Midbrain (tissue), 1 donor: ENCODE measurements around the gene PLEKHM3.
A peak's percentile ranks its signal among the peaks of the same experiment; 100 is the strongest.
"Not testable (repeated sequence)": the region's sequence is repeated elsewhere in the genome, so short reads cannot be mapped to it uniquely, and the experiment has no call there.

ENCODE experiments used
- DNase-seq: peaks from one replicate; lab custom pipeline; 2025; lab: John Stamatoyannopoulos, UW

Gene PLEKHM3

DNA sequence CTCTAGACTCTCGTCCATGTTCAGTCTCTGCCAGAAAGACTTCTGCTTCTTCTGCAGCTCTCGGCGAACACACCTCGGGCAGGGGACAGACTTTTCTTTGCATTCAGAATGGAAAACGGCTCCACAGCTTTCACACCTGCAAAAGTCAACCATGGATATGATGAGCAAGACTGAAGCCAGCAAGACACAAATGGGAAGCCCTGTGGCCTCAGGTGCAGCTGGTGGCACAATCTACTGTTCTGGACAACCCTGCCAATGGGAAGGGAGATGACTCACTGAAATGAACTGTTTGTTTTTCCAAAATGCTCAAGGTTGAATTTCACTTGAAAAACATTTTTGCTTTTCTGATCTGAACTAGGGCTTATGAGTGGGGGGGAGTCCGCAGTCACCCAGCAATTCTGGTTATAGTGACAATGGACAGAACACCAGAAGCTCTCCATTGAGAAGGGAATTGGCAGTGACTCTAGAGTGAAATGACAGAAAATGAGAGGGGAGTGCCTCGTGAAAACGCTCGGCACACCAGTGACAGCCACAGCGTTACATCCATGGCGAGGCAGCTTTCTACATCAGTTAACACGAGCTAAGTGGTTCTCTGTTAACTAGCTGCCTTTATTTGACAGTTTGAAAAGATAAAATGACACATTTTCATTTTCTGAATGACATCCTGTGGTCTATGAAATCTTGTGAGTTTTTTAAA lies 196.8 kb downstream of the PLEKHM3 start:
- no peak for DNase-seq

DNA sequence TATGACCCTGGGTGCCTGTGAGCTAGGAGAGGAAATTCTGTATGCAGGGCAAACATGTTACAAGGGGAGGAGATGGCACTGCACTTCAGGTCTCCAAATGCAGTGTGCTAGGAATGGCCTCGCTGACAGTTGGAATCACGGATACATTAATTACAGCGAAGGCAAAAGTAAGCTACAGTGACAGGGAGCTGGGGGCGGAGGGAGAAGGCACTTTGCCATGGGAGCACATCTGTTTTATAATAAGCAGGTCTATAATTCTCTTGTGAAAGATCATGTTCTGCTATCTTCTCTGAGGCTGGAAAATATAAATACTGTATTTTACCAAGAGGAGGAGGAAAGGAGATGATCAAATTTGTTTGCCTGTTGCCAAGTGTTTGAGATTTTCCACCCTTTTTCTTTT lies 199.3 kb downstream of the PLEKHM3 start:
- DNase-seq: no peak

DNA sequence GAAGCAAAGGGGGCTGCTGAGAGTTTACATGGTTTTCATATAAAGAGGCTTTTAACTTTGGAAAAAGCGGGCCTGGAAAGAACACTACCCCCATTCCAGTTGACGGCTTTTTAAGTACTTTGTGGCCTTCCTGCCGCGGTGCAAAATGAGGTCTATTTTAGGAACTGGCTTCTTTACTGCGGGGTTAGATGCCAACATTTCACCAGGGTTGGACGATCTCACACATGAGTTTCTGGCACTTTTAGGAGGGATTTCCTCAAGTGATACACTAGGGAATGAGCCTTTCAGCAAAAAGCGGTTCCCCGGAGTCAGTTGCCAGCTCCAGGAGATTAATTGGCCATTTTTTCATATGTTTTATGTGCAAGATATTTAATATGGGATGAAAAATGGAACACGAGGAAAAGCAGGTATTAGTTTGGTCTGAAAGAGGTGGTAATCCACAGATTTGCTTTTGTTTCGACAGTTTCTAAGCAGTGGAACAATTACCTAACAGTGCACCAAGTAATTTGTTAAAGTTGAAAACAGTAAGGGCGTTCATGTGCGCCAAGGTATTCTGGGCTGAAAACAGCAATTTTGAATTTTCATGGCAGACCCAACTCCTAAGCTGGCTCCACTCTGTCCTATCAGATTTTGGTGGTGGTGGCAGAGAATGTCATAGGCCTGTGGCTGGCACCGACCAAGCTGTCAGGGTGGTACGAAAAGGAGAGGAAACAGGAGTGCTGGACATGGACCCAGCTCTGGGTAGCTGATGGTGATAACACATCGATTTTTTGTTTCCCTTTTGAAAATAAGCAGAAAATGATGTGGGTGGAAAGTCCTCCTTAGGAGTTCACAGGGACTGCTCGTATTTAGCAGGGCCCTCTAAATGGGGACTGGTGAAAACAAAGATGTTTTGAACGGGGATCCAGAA lies 200.0 kb downstream of the PLEKHM3 start:
- no peak for DNase-seq

DNA sequence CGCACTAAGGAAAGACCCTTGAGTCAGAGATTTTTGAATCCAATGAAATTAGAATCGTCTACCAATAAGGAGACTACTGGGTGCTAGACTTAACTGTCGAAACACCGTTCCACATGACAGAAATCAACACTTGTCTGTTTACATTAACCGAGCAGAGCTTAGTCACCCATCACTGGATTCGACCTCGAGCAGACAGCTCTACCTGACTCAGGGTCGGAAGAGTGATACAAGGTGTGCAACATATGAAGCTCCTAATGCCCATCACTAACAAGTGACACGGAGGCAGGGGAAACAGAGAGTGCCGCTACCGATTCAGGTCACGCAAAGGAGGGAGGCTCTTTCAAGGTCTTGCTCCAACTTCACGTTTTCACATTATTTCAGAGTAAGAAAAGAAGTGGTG lies 201.5 kb downstream of the PLEKHM3 start:
- DNase-seq: no peak

DNA sequence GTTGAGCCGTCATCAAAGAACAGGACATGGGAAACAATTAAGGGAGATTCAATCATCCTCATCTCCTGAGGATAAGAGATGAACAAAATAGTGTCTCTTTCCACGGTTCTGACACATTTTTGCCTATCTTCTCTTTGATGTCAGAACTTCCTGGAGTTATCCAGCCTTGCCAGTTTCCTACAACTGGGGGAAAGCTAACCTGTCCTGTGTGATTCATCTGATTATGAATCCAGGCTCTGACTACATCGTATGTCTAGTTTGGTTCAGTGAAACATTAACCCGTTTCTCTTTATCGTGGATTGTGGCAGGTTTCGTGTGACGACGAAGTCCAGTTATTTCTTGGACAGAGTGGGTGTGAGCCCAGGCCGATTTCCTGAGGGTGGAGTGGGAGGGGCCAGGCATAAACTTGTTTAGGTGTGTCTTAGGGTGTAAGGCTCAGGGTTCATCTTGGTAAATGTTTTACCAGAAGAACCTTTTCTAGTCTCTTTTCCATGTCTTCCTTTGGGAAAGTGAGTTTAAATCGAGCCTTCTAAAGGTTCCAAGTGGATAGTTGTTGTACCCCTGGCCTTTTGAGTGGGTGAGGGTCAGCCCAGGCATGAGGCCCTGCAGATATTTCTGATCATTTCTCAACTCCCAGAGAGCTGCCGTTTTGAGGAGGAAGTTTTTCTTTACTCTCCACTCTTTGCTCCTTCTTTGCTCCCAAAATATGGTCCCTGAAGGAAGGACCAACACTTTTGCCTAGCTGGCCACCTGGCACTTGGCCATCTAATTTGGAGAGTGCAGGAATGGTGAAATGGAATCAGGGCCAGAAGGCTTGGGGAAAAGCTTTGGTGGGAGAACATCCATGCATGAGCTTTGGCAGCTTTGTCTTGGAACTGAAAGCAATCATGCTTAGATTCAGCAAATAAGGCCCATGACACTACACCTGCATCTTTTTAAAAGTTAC lies 205.2 kb downstream of the PLEKHM3 start:
- DNase-seq: no peak

DNA sequence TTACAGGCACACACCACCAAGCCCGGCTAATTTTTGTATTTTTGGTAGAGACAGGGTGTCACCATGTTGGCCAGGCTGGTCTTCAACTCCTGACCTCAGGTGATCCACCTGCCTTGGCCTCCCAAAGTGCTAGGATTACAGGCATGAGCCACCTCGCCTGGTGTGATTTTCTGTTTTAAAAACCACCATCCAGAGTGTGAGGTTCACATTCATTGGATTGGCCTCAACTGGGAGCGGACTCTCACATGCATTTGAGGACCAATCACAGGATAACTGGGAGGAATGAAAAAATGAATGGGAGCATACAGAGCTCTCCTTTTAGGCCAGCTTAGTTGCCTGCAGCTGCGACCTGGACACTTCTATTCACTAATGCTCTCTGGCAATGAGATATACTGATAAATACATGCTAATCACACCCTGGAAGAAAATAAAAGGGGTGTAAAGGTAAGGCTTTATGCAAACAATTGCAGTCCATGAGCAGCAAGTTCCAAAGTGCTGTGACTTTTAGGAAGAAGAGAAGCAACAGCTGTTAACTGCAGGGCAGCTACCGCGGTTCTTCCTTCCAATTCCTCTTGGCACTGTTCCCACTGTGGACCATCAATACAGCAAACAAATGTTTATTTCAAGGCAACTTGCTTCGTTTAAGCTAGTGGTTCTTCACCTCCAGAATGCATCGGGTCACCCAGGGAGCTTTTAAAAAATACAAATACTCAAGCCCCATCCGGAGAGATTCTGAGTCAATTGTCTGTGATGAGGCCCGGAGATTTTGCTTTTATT lies 206.1 kb downstream of the PLEKHM3 start:
- no peak for DNase-seq

DNA sequence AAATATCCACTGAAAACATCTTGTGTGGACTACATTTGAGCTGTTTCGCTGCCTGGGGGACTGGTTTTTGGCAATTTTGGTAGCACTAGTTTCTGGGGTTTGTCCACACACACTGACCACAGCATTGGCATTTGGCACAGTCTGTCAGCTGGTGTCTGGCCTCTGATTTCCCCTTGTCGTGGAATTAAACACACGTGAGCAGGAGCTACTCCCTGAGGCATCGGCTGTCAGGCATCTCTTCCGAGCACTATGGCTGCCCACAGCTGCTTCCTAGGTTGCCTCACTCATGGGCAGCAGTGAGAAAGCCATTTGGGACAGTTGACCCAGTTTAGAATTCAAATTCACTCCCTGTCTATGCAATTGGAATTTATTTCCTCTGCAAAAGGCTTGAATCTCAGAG lies 208.8 kb downstream of the PLEKHM3 start:
- DNase-seq: no peak

DNA sequence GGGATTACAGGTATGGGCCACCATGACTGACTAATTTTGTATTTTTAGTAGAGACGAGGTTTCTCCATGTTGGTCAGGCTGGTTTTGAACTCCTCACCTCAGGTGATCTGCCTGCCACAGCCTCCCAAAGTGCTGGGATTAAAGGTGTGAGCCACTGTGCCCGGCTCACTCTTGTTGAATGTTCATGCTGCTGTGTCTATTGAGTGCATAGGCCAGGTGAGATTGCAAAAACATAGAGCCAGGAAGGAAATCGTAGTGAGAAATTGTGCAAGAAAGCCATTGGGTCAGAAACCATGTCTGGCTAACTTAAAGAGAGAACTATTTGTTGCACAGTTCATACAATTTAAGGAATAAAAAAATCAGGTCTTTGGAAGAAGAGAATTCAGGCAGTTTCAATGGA lies 210.1 kb downstream of the PLEKHM3 start:
- DNase-seq: no peak

DNA sequence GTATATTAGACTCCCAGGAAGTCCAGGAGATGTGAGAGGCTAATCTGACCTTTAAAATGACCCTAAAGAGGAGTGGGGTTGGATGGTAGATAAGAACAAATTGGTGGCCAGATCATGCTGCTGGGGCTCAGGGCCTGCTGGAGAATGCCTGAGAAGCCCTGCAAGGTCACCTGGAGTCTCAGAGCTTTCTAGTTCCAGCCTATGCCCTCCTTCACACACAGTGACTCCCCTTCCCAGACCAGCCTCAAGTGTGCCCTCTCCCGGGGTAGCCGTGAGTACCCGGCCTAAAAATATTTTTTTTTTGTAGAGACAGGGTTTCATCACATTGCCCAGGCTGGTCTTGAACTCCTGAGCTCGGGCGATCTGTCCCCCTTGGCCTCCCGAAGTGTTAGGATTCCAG lies 211.4 kb downstream of the PLEKHM3 start:
- no peak for DNase-seq

DNA sequence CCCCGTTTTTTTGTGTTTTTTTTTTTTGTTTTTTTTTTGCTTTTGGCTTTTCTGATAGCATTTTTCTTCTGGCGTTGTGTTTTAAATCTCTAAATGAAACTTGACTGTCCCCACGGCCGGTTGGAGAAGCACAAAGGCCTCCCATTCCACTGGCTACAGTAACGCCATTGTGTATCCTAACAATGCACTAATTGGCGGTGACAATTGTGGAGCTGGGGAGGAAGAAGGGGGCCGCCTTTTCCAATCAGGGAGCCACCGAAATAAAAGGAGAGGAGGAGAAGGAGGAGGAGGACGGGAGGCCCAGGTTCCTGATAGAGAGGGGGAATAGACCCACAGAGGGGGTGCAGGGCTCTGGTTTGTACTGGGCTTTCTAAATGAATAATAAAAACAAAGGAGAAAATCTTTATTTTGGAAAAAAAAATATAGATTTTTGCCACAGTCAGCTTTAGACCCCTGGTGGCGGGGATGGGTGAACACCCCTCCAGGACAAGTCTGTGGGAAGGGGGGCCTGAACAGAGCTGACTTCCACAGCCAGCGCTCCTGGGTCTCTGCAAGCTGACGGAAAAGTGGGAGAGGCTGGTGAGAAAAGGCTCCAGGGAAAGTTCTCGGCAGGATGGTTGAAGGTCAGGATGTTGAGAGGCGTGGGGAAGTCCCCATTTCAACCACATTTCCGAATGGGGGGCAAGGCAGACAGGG lies 212.0 kb downstream of the PLEKHM3 start:
- DNase-seq: peak; percentile 81

DNA sequence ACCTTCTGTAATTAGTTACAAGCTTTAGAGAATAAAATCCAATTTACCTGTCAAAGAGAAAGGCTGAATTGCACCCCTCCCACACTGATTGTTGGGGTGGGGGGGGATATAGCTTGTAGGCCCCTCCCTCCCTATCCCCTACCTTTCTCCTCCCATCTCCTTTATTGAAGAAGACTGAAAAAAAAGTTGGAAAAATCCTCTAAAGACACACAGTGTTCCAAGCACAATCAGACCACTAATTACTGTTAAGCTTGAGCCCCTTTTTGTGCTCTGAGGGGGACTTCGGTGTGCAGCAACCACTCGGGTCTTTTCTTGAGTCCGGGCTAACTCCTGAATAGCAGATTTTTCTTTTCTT lies 212.6 kb downstream of the PLEKHM3 start:
- DNase-seq: no peak

DNA sequence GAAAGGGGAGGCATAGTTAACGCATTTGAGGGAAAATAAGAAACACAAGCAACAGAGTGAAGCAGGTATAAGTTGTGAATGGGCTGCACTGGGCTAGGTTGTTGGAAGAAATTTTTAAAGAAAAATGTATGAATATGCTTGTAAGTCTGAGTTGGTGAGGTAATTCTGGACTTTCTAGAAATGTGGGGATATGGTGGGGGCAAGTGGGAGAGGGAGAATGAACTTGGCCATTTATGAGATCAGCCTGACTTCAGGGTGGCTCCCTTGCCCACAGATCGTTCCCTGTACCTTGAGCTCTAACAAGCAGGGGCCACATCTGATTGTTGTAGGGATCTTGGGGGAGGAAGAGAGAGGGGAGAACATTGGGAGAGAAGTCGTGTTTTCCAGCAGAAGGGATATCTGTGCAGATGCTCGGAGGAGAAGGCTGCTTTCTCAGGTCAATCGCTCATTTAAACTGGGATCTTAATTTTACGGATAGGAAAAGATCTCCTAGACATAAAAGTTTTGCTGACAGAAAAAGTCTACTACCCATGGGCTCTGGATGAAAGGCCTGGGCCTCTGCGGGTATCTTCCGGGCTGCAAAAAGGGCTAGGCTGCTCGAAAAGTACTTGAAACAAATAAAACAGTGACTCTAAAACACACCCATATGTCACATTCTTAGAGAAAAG lies 213.1 kb downstream of the PLEKHM3 start:
- no peak for DNase-seq

DNA sequence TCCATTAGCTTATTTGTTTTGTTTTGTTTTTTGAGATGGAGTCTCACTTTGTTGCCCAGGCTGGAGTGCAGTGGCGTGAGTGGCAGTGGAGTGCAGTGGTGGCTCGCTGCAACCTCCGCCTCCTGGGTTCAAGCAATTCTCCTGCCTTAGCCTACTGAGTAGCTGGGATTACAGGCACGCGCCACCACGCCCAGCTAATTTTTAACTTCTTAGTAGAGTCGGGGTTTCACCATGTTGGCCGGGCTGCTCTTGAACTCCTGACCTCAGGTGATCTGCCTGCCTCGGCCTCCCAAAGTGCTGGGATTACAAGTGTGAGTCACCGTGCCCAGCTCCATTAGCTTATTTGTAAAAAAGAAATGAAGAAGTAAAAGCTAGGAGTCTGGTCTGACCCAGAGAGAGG lies 213.7 kb downstream of the PLEKHM3 start:
- DNase-seq: not testable (repeated sequence)

DNA sequence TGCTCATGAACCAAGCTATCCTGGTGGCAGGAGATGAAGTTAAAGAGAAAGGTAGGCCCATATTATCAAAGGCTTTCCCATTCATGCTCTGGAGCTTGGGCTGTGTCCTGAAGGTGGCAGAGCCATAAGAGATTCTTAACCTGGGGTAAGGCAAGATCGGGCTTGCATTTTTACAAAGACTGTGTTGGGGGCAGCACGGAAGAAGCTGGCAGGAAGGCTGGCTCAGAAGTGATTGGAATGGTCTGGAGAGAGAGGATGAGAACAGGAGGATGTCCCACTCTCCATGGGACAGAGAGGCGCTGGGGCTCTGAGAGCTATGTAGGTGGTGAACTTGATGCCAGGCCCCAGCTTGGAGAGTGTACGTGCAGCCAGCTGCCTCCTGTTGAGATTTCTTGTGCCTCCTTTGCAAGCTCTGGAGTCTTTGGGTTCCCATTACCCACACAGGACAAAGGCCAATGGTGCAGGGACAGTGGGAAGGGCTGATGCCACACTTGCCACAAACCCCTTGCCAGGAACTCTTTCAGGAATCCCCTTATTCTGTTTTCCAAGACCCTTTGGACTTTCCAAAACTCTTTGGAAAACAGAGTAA lies 215.0 kb downstream of the PLEKHM3 start:
- DNase-seq: no peak

DNA sequence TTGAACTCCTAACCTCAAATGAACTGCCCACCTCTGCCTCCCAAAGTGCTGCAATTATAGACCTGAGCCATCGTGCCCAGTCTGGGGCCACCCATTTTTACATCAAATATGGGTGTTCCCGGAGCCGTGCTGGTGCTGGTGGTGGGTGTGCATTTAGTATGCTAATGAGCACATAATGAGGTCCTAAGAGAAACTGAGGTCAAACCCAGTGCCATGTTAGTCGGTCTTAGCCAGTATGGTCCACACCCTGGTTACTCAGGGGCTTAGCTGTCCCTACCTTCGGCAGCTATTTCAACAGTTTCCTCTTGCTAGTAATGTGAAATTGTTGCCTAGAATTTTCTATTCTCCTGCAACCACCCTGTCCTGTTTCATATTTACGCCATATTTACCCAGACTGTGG lies 217.2 kb downstream of the PLEKHM3 start:
- DNase-seq: no peak

DNA sequence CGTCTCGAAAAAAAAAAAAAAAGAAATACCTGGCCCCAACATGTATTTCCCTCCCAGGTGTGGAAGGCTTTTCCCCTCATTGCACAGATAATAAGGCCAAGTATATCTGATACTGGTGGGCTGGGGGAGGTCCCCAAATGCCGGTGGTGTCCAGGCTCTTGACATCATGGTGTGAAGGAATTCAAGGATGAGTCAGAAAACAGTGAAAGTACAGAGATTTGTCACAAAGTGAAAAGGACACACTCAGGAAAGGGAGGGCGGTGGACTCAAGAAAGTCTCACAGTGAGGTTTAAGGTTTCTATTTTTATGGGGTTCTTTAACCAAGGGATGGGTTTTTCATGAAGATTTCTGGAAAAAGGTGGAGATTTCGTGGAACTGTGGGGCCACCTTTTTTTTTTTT lies 217.8 kb downstream of the PLEKHM3 start:
- no peak for DNase-seq

DNA sequence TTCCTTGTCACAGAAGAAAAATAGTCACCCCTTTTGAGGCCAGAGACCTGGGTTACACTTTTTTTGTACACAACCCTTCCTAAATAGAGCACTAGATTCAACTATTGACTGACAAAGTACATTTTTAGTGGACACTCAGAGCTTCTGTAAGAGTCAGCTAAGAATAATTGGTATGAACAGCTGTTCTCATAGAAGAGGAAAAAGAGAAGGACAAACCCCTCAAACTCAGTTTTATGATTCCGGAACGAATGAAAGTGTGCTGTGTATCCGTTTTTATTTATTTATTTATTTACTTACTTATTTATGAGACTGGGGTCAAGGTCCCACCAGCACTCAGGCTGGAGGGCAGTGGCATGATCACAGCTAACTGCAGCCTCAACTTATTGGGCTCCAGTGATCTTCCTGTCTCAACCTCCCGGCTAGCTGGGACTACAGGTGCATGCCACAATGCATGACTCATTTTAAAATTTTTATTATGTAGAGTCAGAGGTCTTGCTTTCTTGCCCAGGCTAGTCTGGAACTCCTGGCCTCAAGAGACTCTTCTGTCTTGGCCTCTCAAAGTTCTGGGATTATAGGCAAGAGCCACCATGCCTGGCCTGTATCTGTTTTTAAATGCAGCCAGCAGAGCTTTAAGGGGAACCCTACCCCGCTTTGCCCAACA lies 219.6 kb downstream of the PLEKHM3 start:
- DNase-seq: no peak

DNA sequence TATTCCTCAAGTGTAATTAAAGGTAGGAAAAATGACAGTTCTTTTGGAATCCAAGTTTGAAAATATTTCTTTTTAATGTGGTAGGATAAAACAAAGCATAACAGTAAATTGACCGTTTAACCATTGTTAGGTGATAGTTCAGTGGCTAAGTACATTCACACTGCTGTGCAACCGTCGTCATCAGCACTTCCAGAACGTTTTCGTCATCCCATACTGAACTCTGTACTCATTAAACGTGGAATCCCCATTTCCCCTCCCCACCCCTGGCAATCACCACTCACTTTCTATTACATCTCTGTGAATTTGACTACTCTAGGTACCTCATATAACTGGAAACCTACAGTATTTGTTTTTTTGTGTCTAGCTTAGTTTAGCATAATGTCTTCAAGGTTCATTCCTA lies 222.7 kb downstream of the PLEKHM3 start:
- no peak for DNase-seq

DNA sequence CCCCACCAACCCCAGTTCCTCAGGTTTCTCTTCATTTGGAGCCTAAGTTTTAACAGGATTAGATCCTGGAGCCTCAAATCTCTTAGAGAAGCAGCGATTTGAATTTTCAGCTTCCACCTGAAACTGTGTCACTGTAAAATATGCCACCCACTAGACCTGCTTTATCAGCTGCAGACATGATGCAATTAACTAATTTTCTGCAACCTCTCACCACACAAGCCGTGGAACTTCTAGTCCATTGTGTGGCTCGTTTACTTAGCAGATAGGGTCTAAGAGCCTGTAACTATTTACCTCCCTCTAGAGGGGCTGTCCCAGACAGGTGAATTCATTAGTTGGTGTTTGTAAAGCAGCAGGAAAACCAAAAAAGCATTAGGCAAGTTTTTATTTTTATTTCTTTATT lies 224.1 kb downstream of the PLEKHM3 start:
- DNase-seq: no peak
